IPS DF 6.9 (cell line): ENCODE results near the gene YBX2.
A peak's percentile ranks its signal among the peaks of the same experiment; 100 is the strongest.
"Not testable (repeated sequence)": the region's sequence is repeated elsewhere in the genome, so short reads cannot be mapped to it uniquely, and the experiment has no call there.

Experiments
- DNase-seq: peaks from one replicate; pipeline ENCODE4 v3.0.0-alpha.2; 2013; ENCODE audit warnings: low read depth, low spot score
- H3K27ac ChIP-seq: one replicate; pipeline ENCODE4 v1.5.1; 2013; ENCODE audit warnings: low read length, control low read depth
- H3K27me3 ChIP-seq: 2 replicates; pipeline ENCODE4 v1.6.1; 2013; ENCODE audit warnings: mild to moderate bottlenecking, low read length; ENCODE audit not compliant: control insufficient read depth, insufficient read depth
- H3K36me3 ChIP-seq: 2 replicates; pipeline ENCODE4 v1.6.1; 2013; ENCODE audit warnings: low read length; ENCODE audit not compliant: control insufficient read depth, insufficient read depth
- H3K4me1 ChIP-seq: 2 replicates; pipeline ENCODE4 v1.6.1; 2013; ENCODE audit warnings: low read length; ENCODE audit not compliant: control insufficient read depth, insufficient read depth
- H3K4me3 ChIP-seq: 2 replicates; pipeline ENCODE4 v1.5.1; 2013; ENCODE audit warnings: mild to moderate bottlenecking, low read length
- H3K9me3 ChIP-seq: 2 replicates; pipeline ENCODE4 v1.6.1; 2013; ENCODE audit warnings: low read length, inconsistent platforms; ENCODE audit not compliant: control insufficient read depth, insufficient read depth
- WGBS: extraction: QIAGEN DNeasy Blood & Tissue Kit; methylation state at CpG from one replicate; pipeline ENCODE4 v1.1.7; 2013; ENCODE audit warnings: mixed read lengths, missing lambda C conversion rate; ENCODE audit not compliant: insufficient read length, insufficient coverage; 5-methylcytosine and 5-hydroxymethylcytosine counted together

The YBX2 gene

DNA sequence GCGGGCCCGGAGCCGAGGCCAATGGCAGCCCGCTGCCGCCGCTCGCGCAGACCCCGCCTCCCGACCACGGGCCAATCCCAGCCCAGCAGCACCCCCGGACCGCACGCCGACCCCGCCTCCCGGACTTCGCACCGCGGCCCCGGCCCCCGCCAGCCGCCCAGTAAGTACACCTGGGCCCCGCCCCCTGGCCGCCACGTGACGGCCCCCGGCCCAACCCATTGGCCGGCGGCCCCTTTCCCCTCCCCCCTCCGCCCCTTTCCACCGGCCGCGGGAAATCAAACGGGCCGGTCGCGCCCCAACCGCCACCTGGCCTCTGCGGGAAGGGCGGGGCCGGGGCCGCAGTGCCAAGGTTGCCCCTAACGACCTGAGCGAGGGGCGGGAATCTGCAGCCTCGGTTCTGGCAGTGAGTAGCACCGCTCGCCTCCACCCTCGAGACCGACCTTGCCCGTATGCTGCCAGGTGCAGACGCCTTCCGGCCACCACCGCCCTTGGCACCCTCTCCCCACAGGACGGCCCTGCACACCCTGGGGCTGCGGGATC, at the start of gene YBX2:
YBX2 (minus strand) TSS at position 26 of the 540 bp plus-strand sequence. CDS start 139 bp downstream, outside the sequence.
- Histone ChIP-seq H3K9me3 (no peaks in the 10 kb centered on the region), H3K4me1 (peaks cover 2% of the 10 kb centered on the region; the same call in 1 of the 2 replicates), H3K4me3 (peak within 1 kb of the TSS; percentile 65), H3K27ac (no peak within 1 kb of the TSS), H3K36me3 (no peaks in the 10 kb centered on the region), H3K27me3 (peaks cover 2% of the 10 kb centered on the region; the same call in 1 of the 2 replicates)
- peak; percentile 91 for DNase-seq
- WGBS, result no CpG with 5 or more reads among the region's 57 CpGs

DNA sequence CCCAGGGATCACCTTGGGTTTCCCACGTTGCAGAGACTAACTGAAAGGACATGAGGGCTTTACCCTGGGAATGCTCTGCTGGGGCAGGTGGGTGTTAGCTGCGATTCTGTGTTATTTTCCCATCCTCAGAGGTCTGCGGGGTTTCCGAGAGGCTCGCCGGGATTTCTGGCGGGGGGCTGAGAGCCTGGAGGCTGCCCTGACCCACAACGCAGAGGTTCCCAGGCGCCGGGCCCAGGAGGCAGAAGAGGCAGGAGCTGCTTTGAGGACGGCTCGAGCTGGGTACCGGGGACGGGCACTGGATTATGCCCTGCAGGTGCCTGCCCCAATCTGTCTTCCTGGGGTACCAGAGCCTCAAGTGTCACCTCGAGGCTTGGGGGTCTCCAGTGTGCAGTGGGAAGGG, 48.8 kb upstream of the YBX2 start:
- no peak overlapping the region for H3K27ac ChIP-seq
- no peaks in the 10 kb centered on the region for H3K27me3 ChIP-seq
- DNase-seq, result no peak
- no CpG with 5 or more reads among the region's 15 CpGs for WGBS
- no peak overlapping the region for H3K4me3 ChIP-seq
- H3K9me3 ChIP-seq, result no peaks in the 10 kb centered on the region
- H3K36me3 ChIP-seq, result no peaks in the 10 kb centered on the region
- H3K4me1 ChIP-seq, result no peaks in the 10 kb centered on the region

DNA sequence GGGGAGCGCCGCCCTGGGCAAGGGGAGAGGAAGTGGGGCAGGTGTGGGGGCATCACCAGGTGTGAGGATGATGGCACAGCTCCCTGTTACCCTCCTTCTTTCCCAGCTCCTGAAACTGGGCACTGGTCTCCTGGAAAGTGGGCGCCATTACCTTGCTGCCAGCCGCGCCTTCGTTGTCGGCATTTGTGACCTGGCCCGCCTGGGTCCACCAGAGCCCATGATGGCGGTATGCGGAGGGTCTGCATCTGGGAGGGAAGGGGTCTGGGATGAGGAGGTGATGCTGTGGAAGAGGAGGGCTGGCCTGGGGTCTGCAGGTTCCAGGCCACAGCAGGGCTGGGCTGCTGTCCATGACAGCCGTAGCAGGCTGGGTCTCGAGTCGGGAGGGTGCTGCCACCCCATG, 47.4 kb upstream of the YBX2 start:
- peaks cover 2% of the 10 kb centered on the region for H3K4me1 ChIP-seq
- H3K27ac ChIP-seq, result no peak overlapping the region
- H3K9me3 ChIP-seq, result no peaks in the 10 kb centered on the region
- no peak for DNase-seq
- no peaks in the 10 kb centered on the region for H3K36me3 ChIP-seq
- no peak overlapping the region for H3K4me3 ChIP-seq
- no CpG with 5 or more reads among the region's 13 CpGs for WGBS
- no peaks in the 10 kb centered on the region for H3K27me3 ChIP-seq

DNA sequence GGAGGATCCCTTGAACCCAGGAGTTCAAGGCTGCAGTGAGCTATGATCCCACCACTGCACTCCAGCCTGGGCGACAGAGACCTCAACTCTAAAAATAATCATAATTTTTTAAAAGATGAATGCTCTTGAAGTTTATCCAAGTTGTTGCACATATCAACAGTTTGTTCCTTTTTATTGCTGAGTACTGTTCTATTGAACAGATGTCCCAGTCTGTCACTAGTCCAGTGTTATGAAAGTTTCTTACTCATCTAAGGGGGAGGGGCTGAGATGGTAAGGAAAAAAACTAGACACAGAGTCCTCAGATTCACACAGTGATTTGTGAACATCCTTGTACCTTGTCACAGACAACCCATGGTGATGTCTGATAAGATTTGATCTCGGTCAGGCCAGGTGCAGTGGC, 45.7 kb upstream of the YBX2 start:
- peaks cover 3% of the 10 kb centered on the region for H3K4me1 ChIP-seq
- no peaks in the 10 kb centered on the region for H3K9me3 ChIP-seq
- no CpG with 5 or more reads among the region's 2 CpGs for WGBS
- H3K4me3 ChIP-seq, result no peak overlapping the region
- H3K27me3 ChIP-seq, result no peaks in the 10 kb centered on the region
- no peak for DNase-seq
- no peaks in the 10 kb centered on the region for H3K36me3 ChIP-seq
- no peak overlapping the region for H3K27ac ChIP-seq

DNA sequence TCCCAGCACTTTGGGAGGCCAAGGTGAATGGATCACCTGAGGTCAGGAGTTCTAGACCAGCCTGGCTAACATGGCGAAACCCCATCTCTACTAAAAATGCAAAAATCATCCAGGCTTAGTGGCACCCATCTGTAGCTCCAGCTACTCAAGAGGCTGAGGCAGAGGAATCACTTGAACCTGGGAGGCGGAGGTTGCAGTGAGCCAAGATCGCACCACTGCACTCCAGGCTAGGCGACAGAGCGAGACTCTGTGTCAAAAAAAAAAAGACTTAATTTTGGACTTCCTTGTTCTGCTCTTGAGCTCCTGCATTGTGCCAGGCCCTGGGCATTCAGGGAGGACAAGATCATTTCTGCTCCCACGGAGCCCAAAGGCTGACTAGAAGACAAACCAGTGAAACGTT, 43.2 kb upstream of the YBX2 start:
- H3K4me1 ChIP-seq, DNase-seq, H3K4me3 ChIP-seq, H3K27ac ChIP-seq, H3K36me3 ChIP-seq, H3K27me3 ChIP-seq, H3K9me3 ChIP-seq: not testable (repeated sequence)
- no CpG with 5 or more reads among the region's 7 CpGs for WGBS

DNA sequence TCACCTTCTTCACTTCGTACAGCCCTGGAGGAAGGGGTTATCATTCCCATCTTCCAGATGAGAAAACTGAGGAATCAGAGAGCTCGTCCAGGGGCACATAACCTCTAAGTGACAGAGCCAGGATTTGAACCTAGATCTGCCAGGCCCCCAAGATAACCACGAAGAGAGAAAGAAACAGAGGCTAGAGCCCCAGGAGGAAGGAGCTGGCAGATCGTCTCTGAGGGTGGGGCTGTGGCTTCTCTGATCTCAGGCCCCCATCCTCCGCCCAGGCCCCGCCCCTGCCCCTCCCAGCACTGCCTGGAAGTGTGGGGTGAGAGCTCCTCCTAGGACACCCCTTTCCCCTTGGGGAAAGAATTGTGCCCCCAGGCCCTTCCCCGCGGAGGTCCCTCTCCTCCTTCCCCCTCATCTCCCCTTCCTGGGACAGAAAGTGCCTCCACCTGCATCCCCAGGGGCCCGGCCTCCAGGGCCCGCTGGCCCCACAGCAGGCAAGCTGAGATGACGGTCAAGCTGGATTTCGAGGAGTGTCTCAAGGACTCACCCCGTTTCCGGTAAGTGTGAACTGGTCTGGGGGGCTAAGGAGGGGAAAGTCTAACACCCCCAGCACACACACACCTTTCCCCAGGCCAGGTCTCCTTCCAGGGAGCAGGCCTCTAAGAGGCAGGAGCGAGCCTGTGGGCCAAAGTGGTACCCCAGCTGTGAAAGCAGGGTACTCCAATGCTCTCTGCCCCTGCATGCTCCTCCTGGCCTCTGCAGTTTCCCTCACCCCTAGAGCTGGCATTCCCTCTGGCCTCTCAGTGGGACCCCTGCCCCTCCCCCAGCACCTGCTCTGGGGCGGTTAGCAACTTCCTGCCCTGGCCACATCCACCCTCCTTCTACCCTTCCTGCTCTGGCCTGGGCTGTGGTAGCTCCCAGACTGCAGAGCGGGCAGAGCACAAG, 42.1 kb upstream of the YBX2 start, which contains the start of gene ACAP1:
ACAP1 (plus strand) TSS at position 290 of the 936 bp plus-strand sequence; CDS start at position 496, 206 bp downstream.
- no CpG with 5 or more reads among the region's 17 CpGs for WGBS
- Histone ChIP-seq H3K4me3 (peak within 1 kb of the TSS; percentile 1; the same call in 1 of the 2 replicates), H3K36me3 (no peaks in the 10 kb centered on the region), H3K4me1 (peaks cover 3% of the 10 kb centered on the region), H3K27me3 (no peaks in the 10 kb centered on the region), H3K9me3 (no peaks in the 10 kb centered on the region), H3K27ac (no peak within 1 kb of the TSS)
- no peak for DNase-seq

DNA sequence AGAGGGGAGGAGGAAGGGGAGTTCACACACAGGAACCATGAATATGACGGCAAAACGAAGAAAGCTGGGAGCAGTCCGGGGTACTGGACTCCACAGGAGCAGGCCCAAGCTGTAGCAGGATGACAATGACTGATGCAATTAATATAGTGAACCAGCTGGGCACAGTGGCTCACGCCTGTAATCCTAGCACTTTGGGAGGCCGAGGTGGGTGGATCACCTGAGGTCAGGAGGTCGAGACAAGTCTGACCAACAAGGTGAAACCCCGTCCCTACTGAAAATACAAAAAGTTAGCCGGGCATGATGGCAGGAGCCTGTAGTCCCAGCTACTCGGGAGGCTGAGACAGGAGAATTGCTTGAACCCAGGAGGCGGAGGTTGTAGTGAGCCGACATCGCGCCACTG, 41.3 kb upstream of the YBX2 start:
- no CpG with 5 or more reads among the region's 13 CpGs for WGBS
- H3K4me1 ChIP-seq, H3K36me3 ChIP-seq, H3K9me3 ChIP-seq, H3K27ac ChIP-seq, DNase-seq, H3K4me3 ChIP-seq, H3K27me3 ChIP-seq: not testable (repeated sequence)

DNA sequence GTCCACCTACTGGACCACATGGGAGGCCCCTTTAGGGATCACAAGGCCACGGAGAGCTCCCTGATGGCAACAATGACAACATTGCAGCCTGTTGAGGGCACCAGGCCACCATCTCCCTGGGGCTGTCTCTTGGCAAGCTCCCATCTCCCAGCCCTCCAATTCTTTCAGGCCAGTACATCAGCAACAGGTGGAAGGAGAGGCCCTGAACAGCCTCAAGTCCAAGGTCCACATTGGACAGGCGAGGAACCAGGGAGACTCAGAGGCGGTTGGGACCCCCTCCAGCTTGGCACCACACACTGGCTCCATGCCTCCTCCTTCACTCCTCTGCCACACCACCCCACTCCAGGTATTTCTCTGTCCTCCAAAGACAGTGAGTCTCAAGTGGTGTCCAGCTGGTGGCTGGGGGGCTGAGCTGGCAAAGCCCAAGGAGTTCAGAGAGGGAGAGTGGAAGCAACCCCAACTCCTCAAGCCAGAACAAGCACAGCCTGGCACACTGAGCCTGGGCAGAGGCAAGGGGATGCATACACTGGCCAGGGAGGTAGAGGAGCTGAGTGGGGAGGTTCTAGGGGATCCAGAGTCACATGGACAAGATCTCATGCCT, 40.6 kb upstream of the YBX2 start:
- H3K36me3 ChIP-seq, result no peaks in the 10 kb centered on the region
- no peaks in the 10 kb centered on the region for H3K27me3 ChIP-seq
- H3K4me1 ChIP-seq, result peaks cover 4% of the 10 kb centered on the region
- no peak overlapping the region for H3K4me3 ChIP-seq
- no peaks in the 10 kb centered on the region for H3K9me3 ChIP-seq
- H3K27ac ChIP-seq, result no peak overlapping the region
- WGBS, result no CpG with 5 or more reads among the region's 3 CpGs
- DNase-seq, result no peak

DNA sequence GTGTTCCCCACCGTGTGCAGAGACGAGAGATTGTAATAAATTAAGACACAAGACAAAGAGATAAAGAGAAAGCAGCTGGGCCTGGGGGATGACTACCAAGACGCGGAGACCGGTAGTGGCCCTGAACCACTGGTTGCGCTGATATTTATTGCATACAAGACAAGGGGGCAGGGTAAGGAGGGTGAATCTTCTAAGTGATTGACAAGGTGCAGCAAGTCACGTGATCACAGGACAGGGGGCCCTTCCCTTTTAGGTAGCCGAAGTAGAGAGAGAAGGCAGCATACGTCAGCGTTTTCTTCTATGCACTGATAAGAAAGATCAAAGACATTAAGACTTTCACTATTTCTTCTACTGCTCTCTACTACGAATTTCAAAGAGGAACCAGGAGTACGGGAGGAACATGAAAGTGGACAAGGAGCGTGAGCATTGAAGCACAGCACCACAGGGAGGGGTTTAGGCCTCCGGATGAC, 38.2 kb upstream of the YBX2 start:
- not testable (repeated sequence) for DNase-seq, H3K4me1 ChIP-seq, H3K4me3 ChIP-seq, H3K36me3 ChIP-seq, H3K9me3 ChIP-seq, H3K27ac ChIP-seq, H3K27me3 ChIP-seq
- no CpG with 5 or more reads among the region's 14 CpGs for WGBS

DNA sequence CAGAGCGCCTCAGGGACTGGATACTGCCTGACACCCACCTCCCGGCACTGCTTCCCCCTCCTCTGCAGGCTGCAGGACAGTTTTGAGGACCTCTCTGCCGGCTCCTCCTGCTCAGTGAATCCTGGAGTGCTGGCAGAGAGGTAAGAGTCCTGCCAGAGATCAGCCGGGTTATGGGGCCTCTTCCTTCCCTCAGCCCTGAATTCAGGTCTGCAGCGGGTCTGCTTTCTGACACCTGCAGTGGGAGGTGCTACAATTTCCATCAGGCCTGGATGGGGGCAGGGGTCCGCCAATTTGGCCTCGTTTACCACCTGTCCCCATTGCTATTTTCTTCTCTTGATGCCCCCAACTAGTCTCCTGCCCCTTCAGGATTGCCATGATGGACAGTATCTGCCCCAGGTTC, 37.7 kb upstream of the YBX2 start:
- no CpG with 5 or more reads among the region's 7 CpGs for WGBS
- Histone ChIP-seq H3K36me3 (no peaks in the 10 kb centered on the region), H3K27ac (no peak overlapping the region), H3K27me3 (no peaks in the 10 kb centered on the region), H3K4me1 (peaks cover 4% of the 10 kb centered on the region), H3K4me3 (no peak overlapping the region), H3K9me3 (no peaks in the 10 kb centered on the region)
- DNase-seq, result no peak
